ENCODE results near the gene DENND1A. TPM values are rescaled to one million over a fixed set of nuclear protein-coding genes. Genes with fewer than 3 reads are reported as not detected.

The DENND1A gene
- total RNA-seq, 1 donor from 2014 or later = 25.2 TPM

DNA sequence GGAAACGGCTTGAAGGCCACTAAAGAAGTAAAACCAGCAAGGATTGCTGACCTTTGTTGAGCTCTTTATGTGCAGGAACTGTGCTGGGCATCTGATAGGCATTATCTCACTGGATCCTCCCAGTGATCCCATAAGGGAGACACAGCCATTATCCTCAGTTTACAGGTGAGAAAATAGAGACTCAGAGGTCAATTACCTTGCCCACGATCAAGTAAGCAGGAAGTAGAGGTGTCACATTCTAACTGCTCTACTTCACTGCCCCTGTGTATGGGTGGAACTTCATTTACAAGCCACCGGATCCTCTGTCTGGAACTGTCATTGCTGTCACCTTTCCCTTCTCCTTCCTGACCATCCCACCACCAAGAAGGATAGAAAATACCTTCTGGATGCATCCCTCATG lies 325.1 kb downstream of the DENND1A start:
- Mint-ChIP-seq H3K27me3 (no peaks in the 10 kb centered on the region), H3K4me1 (peaks cover 37% of the 10 kb centered on the region), H3K27ac (no peak overlapping the region), H3K36me3 (ENCODE audit: low read depth) (peaks cover 7% of the 10 kb centered on the region), H3K4me3 (no peak overlapping the region), H3K9me3 (no peaks in the 10 kb centered on the region)
- TF ChIP-seq, protein P1, sequence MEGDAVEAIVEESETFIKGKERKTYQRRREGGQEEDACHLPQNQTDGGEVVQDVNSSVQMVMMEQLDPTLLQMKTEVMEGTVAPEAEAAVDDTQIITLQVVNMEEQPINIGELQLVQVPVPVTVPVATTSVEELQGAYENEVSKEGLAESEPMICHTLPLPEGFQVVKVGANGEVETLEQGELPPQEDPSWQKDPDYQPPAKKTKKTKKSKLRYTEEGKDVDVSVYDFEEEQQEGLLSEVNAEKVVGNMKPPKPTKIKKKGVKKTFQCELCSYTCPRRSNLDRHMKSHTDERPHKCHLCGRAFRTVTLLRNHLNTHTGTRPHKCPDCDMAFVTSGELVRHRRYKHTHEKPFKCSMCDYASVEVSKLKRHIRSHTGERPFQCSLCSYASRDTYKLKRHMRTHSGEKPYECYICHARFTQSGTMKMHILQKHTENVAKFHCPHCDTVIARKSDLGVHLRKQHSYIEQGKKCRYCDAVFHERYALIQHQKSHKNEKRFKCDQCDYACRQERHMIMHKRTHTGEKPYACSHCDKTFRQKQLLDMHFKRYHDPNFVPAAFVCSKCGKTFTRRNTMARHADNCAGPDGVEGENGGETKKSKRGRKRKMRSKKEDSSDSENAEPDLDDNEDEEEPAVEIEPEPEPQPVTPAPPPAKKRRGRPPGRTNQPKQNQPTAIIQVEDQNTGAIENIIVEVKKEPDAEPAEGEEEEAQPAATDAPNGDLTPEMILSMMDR (IDR thresholded peaks at IDR 0.05) = no peak
- intact Hi-C loops (cut with micrococcal nuclease) = no loop called here
- DNase-seq (no peak), ATAC-seq (ENCODE audit: low read depth) (no peak)
- ChIA-PET POLR2A (no interaction called here), CTCF (no interaction called here)

DNA sequence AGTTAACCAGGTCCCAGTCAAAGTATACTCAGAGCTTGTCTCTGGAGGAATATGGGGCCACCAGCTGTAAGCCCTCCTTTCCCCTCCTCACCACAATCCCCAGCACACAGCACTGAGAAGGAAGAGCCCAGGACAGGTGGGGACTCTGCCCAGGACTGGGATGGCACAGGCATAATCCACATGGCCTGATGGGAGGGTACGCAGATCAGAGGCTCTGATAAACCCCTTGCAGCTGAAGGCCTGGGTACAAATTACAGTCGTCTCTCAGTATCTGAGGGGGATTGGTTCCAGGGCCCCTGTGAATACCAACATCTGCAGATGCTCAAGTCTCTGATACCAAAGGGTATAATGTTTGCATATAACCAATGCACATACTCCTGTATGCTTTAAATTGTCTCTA lies 328.1 kb downstream of the DENND1A start:
- H3K27ac Mint-ChIP-seq = no peak overlapping the region
- peaks cover 15% of the 10 kb centered on the region for H3K4me1 Mint-ChIP-seq
- POLR2A ChIA-PET = no interaction called here
- no peaks in the 10 kb centered on the region for H3K27me3 Mint-ChIP-seq
- no peaks in the 10 kb centered on the region for H3K9me3 Mint-ChIP-seq
- DNase-seq (no peak), ATAC-seq (ENCODE audit: low read depth) (no peak)
- CTCF ChIA-PET = no interaction called here
- H3K4me3 Mint-ChIP-seq = no peak overlapping the region
- TF ChIP-seq, protein P1 (IDR thresholded peaks at IDR 0.05) = no peak
- H3K36me3 Mint-ChIP-seq (ENCODE audit: low read depth) = peaks cover 8% of the 10 kb centered on the region
- intact Hi-C loops (cut with micrococcal nuclease) = no loop called here

DNA sequence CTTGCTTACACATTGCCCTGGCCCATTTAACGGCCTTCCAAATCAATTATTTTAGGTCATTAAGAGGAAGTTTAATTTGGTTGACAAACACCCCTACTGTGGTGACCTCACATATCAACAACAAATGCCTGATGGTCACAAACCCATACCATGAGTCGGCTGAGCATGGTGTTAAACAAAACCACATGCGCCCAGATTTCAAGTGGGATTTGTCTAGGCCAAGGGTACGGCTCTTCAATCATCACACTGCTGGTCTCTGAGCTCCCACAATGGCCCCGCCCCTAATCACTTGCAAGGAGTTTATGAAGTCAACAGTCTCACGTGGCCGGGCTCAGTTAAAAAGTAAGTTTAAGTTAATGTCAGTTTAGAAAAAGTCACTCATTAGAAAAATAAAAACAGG lies 330.1 kb downstream of the DENND1A start:
- H3K27ac Mint-ChIP-seq = no peak overlapping the region
- no peaks in the 10 kb centered on the region for H3K9me3 Mint-ChIP-seq
- DNase-seq (no peak), ATAC-seq (ENCODE audit: low read depth) (no peak)
- TF ChIP-seq, protein P1 (IDR thresholded peaks at IDR 0.05) = no peak
- H3K27me3 Mint-ChIP-seq = no peaks in the 10 kb centered on the region
- intact Hi-C loops (cut with micrococcal nuclease) = no loop called here
- peaks cover 11% of the 10 kb centered on the region for H3K36me3 Mint-ChIP-seq (ENCODE audit: low read depth)
- H3K4me1 Mint-ChIP-seq = peaks cover 4% of the 10 kb centered on the region
- POLR2A ChIA-PET = no interaction called here
- CTCF ChIA-PET = no interaction called here
- no peak overlapping the region for H3K4me3 Mint-ChIP-seq

DNA sequence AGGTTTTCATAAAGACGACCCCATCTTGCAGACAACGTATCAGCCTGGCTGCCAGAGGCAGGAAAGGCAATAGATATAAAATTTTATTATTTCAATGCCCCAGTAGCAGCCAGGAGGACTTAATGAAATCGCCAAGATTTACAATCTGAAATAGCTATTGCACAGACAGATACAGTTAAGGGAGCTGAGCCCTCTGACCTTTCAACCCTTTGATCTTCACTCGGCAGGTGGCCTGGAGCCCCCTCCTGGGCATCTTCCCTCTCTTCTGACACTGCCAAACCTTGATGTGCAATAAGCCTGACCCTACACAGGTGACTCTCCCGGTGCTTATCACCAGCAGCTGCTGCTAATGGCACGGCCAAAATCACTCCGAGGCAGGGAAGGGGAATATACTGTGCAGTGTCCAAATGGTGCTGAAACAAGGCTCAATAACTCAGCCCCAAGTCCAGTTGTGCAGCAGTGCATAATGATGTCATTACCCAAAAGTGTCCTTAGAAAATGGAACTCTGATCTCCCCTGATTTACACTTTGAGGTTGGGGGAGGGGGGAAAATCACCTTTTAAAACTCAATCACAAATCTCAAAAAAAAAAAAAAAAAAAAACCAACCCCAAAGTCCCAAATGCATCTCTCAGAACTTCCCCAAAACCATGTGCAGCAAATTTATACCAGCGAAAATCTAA lies 331.9 kb downstream of the DENND1A start:
- H3K4me3 Mint-ChIP-seq = no peak overlapping the region
- CTCF ChIA-PET = no interaction called here

DNA sequence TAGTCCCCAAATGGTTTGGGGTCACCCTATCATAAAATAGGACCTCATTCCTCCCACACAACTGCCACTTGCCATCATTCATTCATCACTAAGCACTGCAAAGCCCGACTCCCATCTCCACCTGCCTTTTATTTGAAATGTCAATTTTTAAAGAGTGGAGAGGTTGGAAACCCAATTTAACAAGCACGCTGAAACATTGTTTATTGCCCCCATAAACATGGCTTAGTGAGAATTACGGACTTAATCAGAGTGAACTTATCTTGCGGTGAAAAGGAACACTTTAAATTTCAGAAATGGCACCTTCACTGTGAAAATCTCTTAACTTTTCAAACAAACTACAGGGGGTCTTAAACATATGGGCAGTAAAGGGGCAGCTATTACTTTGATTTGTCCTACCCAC lies 332.9 kb downstream of the DENND1A start:
- TF ChIP-seq, protein P1 (IDR thresholded peaks at IDR 0.05) = no peak
- intact Hi-C loops (cut with micrococcal nuclease) = no loop called here
- peaks cover 7% of the 10 kb centered on the region for H3K36me3 Mint-ChIP-seq (ENCODE audit: low read depth)
- H3K27ac Mint-ChIP-seq = no peak overlapping the region
- DNase-seq (no peak), ATAC-seq (ENCODE audit: low read depth) (no peak)
- no peaks in the 10 kb centered on the region for H3K4me1 Mint-ChIP-seq
- ChIA-PET POLR2A (no interaction called here), CTCF (no interaction called here)
- H3K27me3 Mint-ChIP-seq = no peaks in the 10 kb centered on the region
- no peaks in the 10 kb centered on the region for H3K9me3 Mint-ChIP-seq
- no peak overlapping the region for H3K4me3 Mint-ChIP-seq

More for the DNA sequence above, 331.9 kb downstream of the DENND1A start:
- POLR2A ChIA-PET = no interaction called here
- ATAC-seq (ENCODE audit: low read depth) = no peak
- peaks cover 12% of the 10 kb centered on the region for H3K36me3 Mint-ChIP-seq (ENCODE audit: low read depth)
- H3K27me3 Mint-ChIP-seq = no peaks in the 10 kb centered on the region
- TF ChIP-seq, protein P1 (IDR thresholded peaks at IDR 0.05) = no peak
- H3K27ac Mint-ChIP-seq = no peak overlapping the region
- DNase-seq = no peak
- H3K4me1 Mint-ChIP-seq = no peaks in the 10 kb centered on the region
- H3K9me3 Mint-ChIP-seq = no peaks in the 10 kb centered on the region
- intact Hi-C loops (cut with micrococcal nuclease) = no loop called here

Measured in activated B cell treated with CpG ODN at 0.5 μM for 24 hours (primary cell).